IPS DF 6.9 (cell line): ENCODE results near the gene GREB1.

Experiments
- DNase-seq: peaks from one replicate; pipeline ENCODE4 v3.0.0-alpha.2; 2013; ENCODE audit warnings: low read depth, low spot score
- H3K27ac ChIP-seq: one replicate; pipeline ENCODE4 v1.5.1; 2013; ENCODE audit warnings: low read length, control low read depth
- H3K27me3 ChIP-seq: 2 replicates; pipeline ENCODE4 v1.6.1; 2013; ENCODE audit warnings: mild to moderate bottlenecking, low read length; ENCODE audit not compliant: control insufficient read depth, insufficient read depth
- H3K36me3 ChIP-seq: 2 replicates; pipeline ENCODE4 v1.6.1; 2013; ENCODE audit warnings: low read length; ENCODE audit not compliant: control insufficient read depth, insufficient read depth
- H3K4me1 ChIP-seq: 2 replicates; pipeline ENCODE4 v1.6.1; 2013; ENCODE audit warnings: low read length; ENCODE audit not compliant: control insufficient read depth, insufficient read depth
- H3K4me3 ChIP-seq: 2 replicates; pipeline ENCODE4 v1.5.1; 2013; ENCODE audit warnings: mild to moderate bottlenecking, low read length
- H3K9me3 ChIP-seq: 2 replicates; pipeline ENCODE4 v1.6.1; 2013; ENCODE audit warnings: low read length, inconsistent platforms; ENCODE audit not compliant: control insufficient read depth, insufficient read depth
- WGBS: extraction: QIAGEN DNeasy Blood & Tissue Kit; methylation state at CpG from one replicate; pipeline ENCODE4 v1.1.7; 2013; ENCODE audit warnings: mixed read lengths, missing lambda C conversion rate; ENCODE audit not compliant: insufficient read length, insufficient coverage; 5-methylcytosine and 5-hydroxymethylcytosine counted together

The GREB1 gene

GRCh38 chr2:11550901-11551568, 17.2 kb downstream of the GREB1 start:
- DNase-seq: no peak
- Histone ChIP-seq H3K4me3 (no peak overlapping the region), H3K27me3 (no peaks in the 10 kb centered on the region), H3K27ac (no peak overlapping the region), H3K4me1 (0 out of 2 replicates have a peak, but pooled peaks cover 2% of the 10 kb centered on the region), H3K36me3 (no peaks in the 10 kb centered on the region), H3K9me3 (no peaks in the 10 kb centered on the region)
- WGBS: no CpG with 5 or more reads among the region's 7 CpGs

GRCh38 chr2:11551569-11552259, 17.9 kb downstream of the GREB1 start:
- Histone ChIP-seq H3K4me1 (0 out of 2 replicates have a peak, but pooled peaks cover 2% of the 10 kb centered on the region), H3K4me3 (no peak overlapping the region), H3K27ac (no peak overlapping the region), H3K9me3 (no peaks in the 10 kb centered on the region), H3K27me3 (no peaks in the 10 kb centered on the region), H3K36me3 (no peaks in the 10 kb centered on the region)
- DNase-seq: no peak
- no CpG with 5 or more reads among the region's 16 CpGs for WGBS

GRCh38 chr2:11552260-11552638, 18.4 kb downstream of the GREB1 start:
- no peak for DNase-seq
- H3K9me3 ChIP-seq: no peaks in the 10 kb centered on the region
- no peaks in the 10 kb centered on the region for H3K36me3 ChIP-seq
- no peaks in the 10 kb centered on the region for H3K27me3 ChIP-seq
- no CpG with 5 or more reads among the region's 9 CpGs for WGBS
- H3K4me3 ChIP-seq: no peak overlapping the region
- H3K4me1 ChIP-seq: 0 out of 2 replicates have a peak, but pooled peaks cover 2% of the 10 kb centered on the region
- H3K27ac ChIP-seq: no peak overlapping the region

- Histone ChIP-seq H3K4me3 (no peak overlapping the region), H3K9me3 (no peaks in the 10 kb centered on the region), H3K27ac (no peak overlapping the region), H3K4me1 (no peaks in the 10 kb centered on the region), H3K36me3 (no peaks in the 10 kb centered on the region), H3K27me3 (no peaks in the 10 kb centered on the region)
- no peak for DNase-seq
- no CpG with 5 or more reads among the region's 10 CpGs for WGBS
Measured at GRCh38 chr2:11553661-11554398, 20.0 kb downstream of the GREB1 start.

- no CpG with 5 or more reads among the region's 4 CpGs for WGBS
- Histone ChIP-seq H3K9me3 (no peaks in the 10 kb centered on the region), H3K27ac (no peak overlapping the region), H3K4me1 (no peaks in the 10 kb centered on the region), H3K4me3 (no peak overlapping the region), H3K36me3 (no peaks in the 10 kb centered on the region), H3K27me3 (no peaks in the 10 kb centered on the region)
- DNase-seq: no peak
Measured at GRCh38 chr2:11554399-11554716, 20.5 kb downstream of the GREB1 start.

- no peaks in the 10 kb centered on the region for H3K9me3 ChIP-seq
- H3K27me3 ChIP-seq: no peaks in the 10 kb centered on the region
- H3K27ac ChIP-seq: no peak overlapping the region
- WGBS: no CpG with 5 or more reads among the region's 20 CpGs
- no peak overlapping the region for H3K4me3 ChIP-seq
- DNase-seq: no peak
- peaks cover 4% of the 10 kb centered on the region; the same call in 1 of the 2 replicates for H3K4me1 ChIP-seq
- no peaks in the 10 kb centered on the region for H3K36me3 ChIP-seq
Measured at GRCh38 chr2:11556101-11556806, 22.4 kb downstream of the GREB1 start.

- Histone ChIP-seq H3K4me1 (peaks cover 4% of the 10 kb centered on the region; the same call in 1 of the 2 replicates), H3K27ac (no peak overlapping the region)
- WGBS: no CpG with 5 or more reads among the region's 10 CpGs
Measured at GRCh38 chr2:11558214-11558886, 24.5 kb downstream of the GREB1 start.

GRCh38 chr2:11559066-11559785, 25.4 kb downstream of the GREB1 start:
- Histone ChIP-seq H3K9me3 (no peaks in the 10 kb centered on the region), H3K27me3 (no peaks in the 10 kb centered on the region), H3K36me3 (no peaks in the 10 kb centered on the region), H3K4me3 (no peak overlapping the region), H3K4me1 (peaks cover 4% of the 10 kb centered on the region; the same call in 1 of the 2 replicates), H3K27ac (no peak overlapping the region)
- no CpG with 5 or more reads among the region's 18 CpGs for WGBS
- DNase-seq: no peak

More at GRCh38 chr2:11558214-11558886, 24.5 kb downstream of the GREB1 start:
- no peaks in the 10 kb centered on the region for H3K36me3 ChIP-seq
- no peaks in the 10 kb centered on the region for H3K27me3 ChIP-seq
- no peaks in the 10 kb centered on the region for H3K9me3 ChIP-seq
- DNase-seq: no peak
- no peak overlapping the region for H3K4me3 ChIP-seq

- no peaks in the 10 kb centered on the region for H3K9me3 ChIP-seq
- WGBS: no CpG with 5 or more reads among the region's 7 CpGs
- H3K27ac ChIP-seq: no peak overlapping the region
- no peak for DNase-seq
- H3K4me3 ChIP-seq: no peak overlapping the region
- no peaks in the 10 kb centered on the region for H3K27me3 ChIP-seq
- H3K36me3 ChIP-seq: no peaks in the 10 kb centered on the region
- H3K4me1 ChIP-seq: peaks cover 4% of the 10 kb centered on the region; the same call in 1 of the 2 replicates
Measured at GRCh38 chr2:11559786-11560155, 25.9 kb downstream of the GREB1 start.
